ENCODE data around the gene PKD1. TPM values are rescaled to one million over a fixed set of nuclear protein-coding genes. Genes with fewer than 3 reads are reported as not detected.
"Not testable (repeated sequence)": the region's sequence is repeated elsewhere in the genome, so short reads cannot be mapped to it uniquely, and the experiment has no call there.

Gene PKD1
- total RNA-seq, 2 donors from 2014 or later = 218 to 276 TPM

GRCh38 chr16:2111412-2112335, 24.0 kb downstream of the PKD1 start:
- H3K4me3 ChIP-seq; H3K27ac ChIP-seq; H3K27me3 ChIP-seq; H3K9me3 ChIP-seq; DNase-seq (ENCODE audit: low spot score); H3K4me1 ChIP-seq: not testable (repeated sequence)
- H3K36me3 ChIP-seq = peaks cover 58% of the 10 kb centered on the region

- not testable (repeated sequence) for H3K4me3 ChIP-seq; H3K27ac ChIP-seq; H3K4me1 ChIP-seq; DNase-seq (ENCODE audit: low spot score); H3K27me3 ChIP-seq; H3K9me3 ChIP-seq
- peaks cover 62% of the 10 kb centered on the region for H3K36me3 ChIP-seq
Observed at GRCh38 chr16:2111009-2111353, 24.7 kb downstream of the PKD1 start.

- H3K9me3 ChIP-seq; H3K27ac ChIP-seq; DNase-seq (ENCODE audit: low spot score); H3K4me1 ChIP-seq; H3K4me3 ChIP-seq; H3K27me3 ChIP-seq: not testable (repeated sequence)
- peaks cover 67% of the 10 kb centered on the region for H3K36me3 ChIP-seq
Observed at GRCh38 chr16:2110332-2111008, 25.2 kb downstream of the PKD1 start.

GRCh38 chr16:2109872-2110271, 25.8 kb downstream of the PKD1 start:
- H3K9me3 ChIP-seq; H3K4me3 ChIP-seq; DNase-seq (ENCODE audit: low spot score); H3K4me1 ChIP-seq; H3K27ac ChIP-seq; H3K27me3 ChIP-seq: not testable (repeated sequence)
- peaks cover 72% of the 10 kb centered on the region for H3K36me3 ChIP-seq

- H3K9me3 ChIP-seq; H3K27me3 ChIP-seq; H3K4me1 ChIP-seq; DNase-seq (ENCODE audit: low spot score); H3K4me3 ChIP-seq; H3K27ac ChIP-seq: not testable (repeated sequence)
- H3K36me3 ChIP-seq = peaks cover 69% of the 10 kb centered on the region
Observed at GRCh38 chr16:2109271-2109580, 26.5 kb downstream of the PKD1 start.

- not testable (repeated sequence) for DNase-seq (ENCODE audit: low spot score); H3K9me3 ChIP-seq
Observed at GRCh38 chr16:2108446-2109270, 27.0 kb downstream of the PKD1 start.

GRCh38 chr16:2107791-2108125, 27.9 kb downstream of the PKD1 start:
- H3K36me3 ChIP-seq = peaks cover 66% of the 10 kb centered on the region
- not testable (repeated sequence) for DNase-seq (ENCODE audit: low spot score); H3K27ac ChIP-seq; H3K9me3 ChIP-seq; H3K27me3 ChIP-seq; H3K4me3 ChIP-seq; H3K4me1 ChIP-seq

More at GRCh38 chr16:2108446-2109270, 27.0 kb downstream of the PKD1 start:
- H3K4me3 ChIP-seq, H3K27me3 ChIP-seq, H3K27ac ChIP-seq, H3K4me1 ChIP-seq: not testable (repeated sequence)
- H3K36me3 ChIP-seq = peaks cover 63% of the 10 kb centered on the region

- H3K27ac ChIP-seq; H3K4me1 ChIP-seq; H3K9me3 ChIP-seq; H3K4me3 ChIP-seq; DNase-seq (ENCODE audit: low spot score); H3K27me3 ChIP-seq: not testable (repeated sequence)
- H3K36me3 ChIP-seq = peaks cover 71% of the 10 kb centered on the region
Observed at GRCh38 chr16:2107121-2107790, 28.4 kb downstream of the PKD1 start.

GRCh38 chr16:2106211-2106610, 29.5 kb downstream of the PKD1 start:
- H3K9me3 ChIP-seq; H3K27me3 ChIP-seq; DNase-seq (ENCODE audit: low spot score); H3K4me3 ChIP-seq; H3K27ac ChIP-seq; H3K4me1 ChIP-seq: not testable (repeated sequence)
- peaks cover 71% of the 10 kb centered on the region for H3K36me3 ChIP-seq

GRCh38 chr16:2105769-2106168, 29.9 kb downstream of the PKD1 start:
- H3K4me3 ChIP-seq; DNase-seq (ENCODE audit: low spot score); H3K9me3 ChIP-seq; H3K27ac ChIP-seq; H3K27me3 ChIP-seq; H3K4me1 ChIP-seq: not testable (repeated sequence)
- H3K36me3 ChIP-seq = peaks cover 71% of the 10 kb centered on the region

GRCh38 chr16:2105291-2105690, 30.4 kb downstream of the PKD1 start:
- not testable (repeated sequence) for H3K27ac ChIP-seq; DNase-seq (ENCODE audit: low spot score); H3K4me1 ChIP-seq; H3K27me3 ChIP-seq; H3K9me3 ChIP-seq; H3K4me3 ChIP-seq
- H3K36me3 ChIP-seq = peaks cover 73% of the 10 kb centered on the region

- peaks cover 74% of the 10 kb centered on the region for H3K36me3 ChIP-seq
- not testable (repeated sequence) for H3K4me1 ChIP-seq; H3K27ac ChIP-seq; H3K9me3 ChIP-seq; H3K4me3 ChIP-seq; DNase-seq (ENCODE audit: low spot score); H3K27me3 ChIP-seq
Observed at GRCh38 chr16:2104464-2104863, 31.2 kb downstream of the PKD1 start.
